DMS 273 treated with DMSO at 0.1 percent for 48 hours (cell line): ENCODE measurements around the gene FAM9B.

Source experiments
- DNase-seq: peaks from one replicate; lab custom pipeline; 2025; lab: John Stamatoyannopoulos, UW

Gene FAM9B

DNA sequence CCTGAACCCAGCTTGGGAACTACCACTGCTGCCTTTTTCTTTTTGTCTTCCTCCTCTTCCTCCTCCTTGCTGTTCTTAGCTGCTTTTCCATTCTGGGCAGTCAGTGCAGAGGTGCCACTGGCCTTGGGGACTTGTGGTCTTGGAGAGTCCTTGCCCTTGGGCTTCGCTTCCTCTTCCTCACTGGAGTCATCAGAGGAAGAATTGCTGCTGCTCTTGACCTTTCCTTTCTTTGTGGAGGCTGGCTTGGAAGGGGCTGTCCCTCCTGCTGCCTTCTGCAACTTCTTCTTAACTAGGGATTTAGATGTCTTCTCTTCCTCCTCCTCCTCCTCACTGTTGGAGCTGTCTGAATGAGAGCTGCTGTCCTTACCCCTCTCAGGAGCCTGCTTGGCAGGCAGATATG is 53.2 kb downstream of the FAM9B start:
- DNase-seq: no peak
